IPS-18a (cell line): Measurements from ENCODE around the gene HS2ST1.

Source experiments
- H3K27ac ChIP-seq: one replicate; pipeline ENCODE4 v1.5.1; 2013; ENCODE audit warnings: low read length
- H3K27me3 ChIP-seq: one replicate; pipeline ENCODE4 v1.6.1; 2013; ENCODE audit warnings: mild to moderate bottlenecking, low read length; ENCODE audit not compliant: control insufficient read depth, insufficient read depth
- H3K36me3 ChIP-seq: one replicate; pipeline ENCODE4 v1.6.1; 2013; ENCODE audit warnings: low read depth, low read length; ENCODE audit not compliant: control insufficient read depth
- H3K4me1 ChIP-seq: one replicate; pipeline ENCODE4 v1.6.1; 2013; ENCODE audit warnings: low read depth, low read length; ENCODE audit not compliant: control insufficient read depth
- H3K4me3 ChIP-seq: one replicate; pipeline ENCODE4 v1.5.1; 2013; ENCODE audit warnings: low read length
- H3K9ac ChIP-seq: one replicate; pipeline ENCODE4 v1.6.1; 2013; ENCODE audit warnings: mild to moderate bottlenecking, low read length, moderate library complexity
- H3K9me3 ChIP-seq: one replicate; pipeline ENCODE4 v1.6.1; 2013; ENCODE audit warnings: low read depth, low read length; ENCODE audit not compliant: control insufficient read depth

The HS2ST1 gene

DNA sequence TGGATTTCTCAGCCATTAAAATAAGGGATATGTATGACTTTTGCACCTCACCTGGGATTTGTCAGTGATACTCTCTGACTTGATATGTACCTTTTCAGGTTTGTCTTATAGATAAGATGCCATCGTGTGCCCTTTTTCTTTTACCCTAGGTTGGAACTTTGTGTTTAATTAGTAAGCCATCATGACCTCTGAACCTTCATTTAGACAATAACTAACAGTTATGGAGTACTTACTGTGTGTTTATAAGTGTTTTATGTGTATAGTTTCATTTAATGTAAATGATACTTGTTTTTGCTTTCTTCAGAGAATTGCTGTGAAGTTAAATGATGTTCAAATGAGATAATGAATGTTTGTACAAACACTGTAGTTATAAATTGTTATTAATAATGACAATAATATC, 14.4 kb downstream of the HS2ST1 start:
- Histone ChIP-seq H3K4me1 (peaks cover 21% of the 10 kb centered on the region), H3K27me3 (no peaks in the 10 kb centered on the region), H3K36me3 (no peaks in the 10 kb centered on the region), H3K9me3 (peaks cover 4% of the 10 kb centered on the region), H3K4me3 (no peak overlapping the region), H3K9ac (no peak overlapping the region), H3K27ac (no peak overlapping the region)

DNA sequence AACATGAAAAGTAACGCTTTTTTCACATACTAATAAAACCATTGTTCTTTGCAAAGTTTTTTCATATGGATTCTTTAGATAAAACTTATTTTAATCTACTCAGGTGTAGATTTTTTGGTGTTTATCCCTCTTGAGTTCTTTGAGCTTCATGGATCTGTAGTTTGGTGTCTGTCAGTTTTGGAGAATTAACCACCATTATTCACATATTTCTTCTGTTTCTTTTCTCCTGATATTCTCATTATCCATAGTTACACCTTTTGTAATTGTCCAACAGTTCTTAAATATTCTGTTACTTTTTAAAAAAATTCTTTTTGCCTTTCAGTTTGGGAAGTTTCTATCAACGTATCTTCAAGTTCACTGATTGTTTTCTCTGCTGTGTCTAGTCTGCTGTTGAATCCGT, 18.6 kb downstream of the HS2ST1 start:
- Histone ChIP-seq H3K9me3 (no peaks in the 10 kb centered on the region), H3K4me3 (peak overlapping the region; percentile 23), H3K27ac (peak overlapping the region; percentile 73), H3K27me3 (no peaks in the 10 kb centered on the region), H3K4me1 (peaks cover 34% of the 10 kb centered on the region), H3K36me3 (no peaks in the 10 kb centered on the region), H3K9ac (no peak overlapping the region)

- Histone ChIP-seq H3K9me3 (no peaks in the 10 kb centered on the region), H3K36me3 (no peaks in the 10 kb centered on the region), H3K4me3 (peak overlapping the region; percentile 23), H3K9ac (peak overlapping the region; percentile 37), H3K4me1 (peaks cover 42% of the 10 kb centered on the region), H3K27me3 (no peaks in the 10 kb centered on the region), H3K27ac (peak overlapping the region; percentile 73)
Observed at GRCh38 chr1:86933562-86934377, 19.3 kb downstream of the HS2ST1 start.

DNA sequence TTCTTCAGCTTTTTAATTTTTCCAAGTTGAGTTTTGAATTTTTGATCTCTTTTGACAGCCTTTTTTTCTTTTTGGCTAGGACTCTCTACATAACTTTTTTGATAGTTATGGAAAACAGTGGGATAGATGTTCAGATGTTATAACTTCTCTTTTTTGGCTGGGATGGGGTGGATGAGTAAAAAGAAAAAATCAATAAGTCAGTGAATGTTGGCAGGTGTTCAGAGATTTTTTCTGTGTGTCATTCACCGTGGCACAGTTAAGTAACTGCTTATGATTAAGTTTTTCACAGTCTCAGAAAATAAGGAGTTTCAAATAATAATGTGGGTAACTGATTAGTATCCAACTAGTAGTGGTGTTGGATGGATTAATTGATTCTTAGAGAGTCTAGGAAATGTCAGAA, 24.0 kb downstream of the HS2ST1 start:
- H3K27ac ChIP-seq = no peak overlapping the region
- H3K4me3 ChIP-seq = peak overlapping the region; percentile 18
- H3K27me3 ChIP-seq = no peaks in the 10 kb centered on the region
- no peaks in the 10 kb centered on the region for H3K36me3 ChIP-seq
- peaks cover 32% of the 10 kb centered on the region for H3K4me1 ChIP-seq
- no peak overlapping the region for H3K9ac ChIP-seq
- no peaks in the 10 kb centered on the region for H3K9me3 ChIP-seq

DNA sequence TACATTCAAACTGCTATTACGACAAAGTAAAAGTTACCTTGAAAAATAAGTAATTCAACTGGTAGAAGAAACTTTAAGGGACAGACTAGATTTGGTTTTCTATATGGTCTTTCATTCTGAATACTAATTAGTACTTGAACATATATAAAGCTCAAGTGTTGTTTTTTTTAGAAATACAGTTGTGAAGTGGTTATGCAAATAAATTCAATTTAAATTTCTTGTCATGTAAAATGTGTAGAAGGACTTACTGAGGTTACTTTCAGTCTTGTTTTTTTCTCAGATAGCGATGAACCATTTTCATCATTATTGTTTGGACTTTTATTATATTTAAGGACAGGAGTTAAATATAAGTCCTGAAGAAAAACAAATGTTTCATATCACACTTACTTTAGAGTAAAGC, 24.4 kb downstream of the HS2ST1 start:
- H3K4me3 ChIP-seq = peak overlapping the region; percentile 18
- H3K27me3 ChIP-seq = no peaks in the 10 kb centered on the region
- no peaks in the 10 kb centered on the region for H3K36me3 ChIP-seq
- no peaks in the 10 kb centered on the region for H3K9me3 ChIP-seq
- H3K27ac ChIP-seq = no peak overlapping the region
- no peak overlapping the region for H3K9ac ChIP-seq
- peaks cover 28% of the 10 kb centered on the region for H3K4me1 ChIP-seq

DNA sequence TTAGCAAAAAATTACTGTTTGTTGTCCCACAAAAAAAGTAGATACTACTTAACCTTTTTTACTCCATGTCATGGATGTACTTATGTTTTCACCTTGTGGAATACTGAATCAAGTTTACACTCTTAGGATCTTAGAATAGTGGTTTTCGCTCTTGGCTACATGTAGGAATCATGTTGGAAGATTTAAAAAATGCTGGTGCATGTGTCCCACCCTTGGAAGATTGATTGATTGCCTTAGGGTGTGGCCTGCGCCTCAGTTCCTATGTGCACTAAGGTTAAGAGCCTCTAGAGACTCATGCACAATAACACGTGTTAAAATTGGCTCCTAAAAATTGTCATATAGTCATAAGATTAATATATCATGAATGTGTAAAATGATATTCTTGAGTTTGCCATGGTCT, 25.0 kb downstream of the HS2ST1 start:
- H3K27me3 ChIP-seq = no peaks in the 10 kb centered on the region
- H3K9me3 ChIP-seq = no peaks in the 10 kb centered on the region
- H3K4me3 ChIP-seq = no peak overlapping the region
- peak overlapping the region; percentile 30 for H3K27ac ChIP-seq
- no peaks in the 10 kb centered on the region for H3K36me3 ChIP-seq
- H3K4me1 ChIP-seq = peaks cover 23% of the 10 kb centered on the region
- H3K9ac ChIP-seq = no peak overlapping the region

GRCh38 chr1:86940599-86940998, 26.2 kb downstream of the HS2ST1 start:
- Histone ChIP-seq H3K9me3 (no peaks in the 10 kb centered on the region), H3K27ac (no peak overlapping the region), H3K36me3 (no peaks in the 10 kb centered on the region), H3K27me3 (no peaks in the 10 kb centered on the region), H3K4me3 (no peak overlapping the region), H3K9ac (no peak overlapping the region), H3K4me1 (peaks cover 17% of the 10 kb centered on the region)

DNA sequence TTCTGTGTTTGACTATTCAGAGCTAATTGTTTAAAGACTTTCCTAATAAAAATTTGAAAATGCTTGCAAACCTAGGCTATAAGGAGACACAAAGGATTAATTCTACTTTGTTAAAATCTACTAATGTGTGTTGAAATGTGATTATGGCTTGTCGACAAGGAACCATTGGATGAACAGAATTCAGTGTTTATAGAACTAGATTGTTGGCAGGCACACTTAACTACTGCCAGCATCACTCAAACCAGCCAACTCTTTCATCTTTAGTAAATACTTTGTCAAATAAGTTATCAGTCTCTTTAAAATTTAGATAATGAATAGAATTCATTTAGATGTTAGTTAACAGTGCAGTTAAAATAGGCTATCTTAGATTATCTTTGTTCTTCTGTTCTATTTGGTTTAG, 27.6 kb downstream of the HS2ST1 start:
- H3K9ac ChIP-seq = no peak overlapping the region

DNA sequence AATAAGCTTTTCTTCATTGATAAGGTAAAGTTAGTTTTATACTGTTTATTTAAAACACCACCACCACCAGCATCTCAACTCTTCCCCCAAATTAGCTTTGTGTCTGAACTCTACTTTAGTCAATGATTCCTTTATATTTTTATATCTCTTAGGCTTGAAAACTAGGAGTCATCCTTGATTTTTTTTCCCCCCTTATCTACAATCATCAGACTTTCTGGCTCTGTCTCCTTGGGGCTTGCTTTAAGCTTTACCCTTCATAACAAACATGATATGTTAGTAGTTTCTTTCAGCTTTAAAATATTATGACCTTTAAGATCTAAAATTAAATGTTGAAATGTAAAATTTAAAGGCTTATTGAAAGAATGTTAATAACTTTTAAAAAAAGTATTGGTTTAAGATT, 28.3 kb downstream of the HS2ST1 start:
- H3K4me1 ChIP-seq = peaks cover 17% of the 10 kb centered on the region
- no peaks in the 10 kb centered on the region for H3K36me3 ChIP-seq
- H3K9me3 ChIP-seq = no peaks in the 10 kb centered on the region
- no peak overlapping the region for H3K27ac ChIP-seq
- H3K9ac ChIP-seq = no peak overlapping the region
- H3K4me3 ChIP-seq = no peak overlapping the region
- H3K27me3 ChIP-seq = no peaks in the 10 kb centered on the region

More for the DNA sequence above, 27.6 kb downstream of the HS2ST1 start:
- no peak overlapping the region for H3K27ac ChIP-seq
- no peaks in the 10 kb centered on the region for H3K9me3 ChIP-seq
- H3K4me3 ChIP-seq = no peak overlapping the region
- no peaks in the 10 kb centered on the region for H3K36me3 ChIP-seq
- no peaks in the 10 kb centered on the region for H3K27me3 ChIP-seq
- peaks cover 17% of the 10 kb centered on the region for H3K4me1 ChIP-seq

GRCh38 chr1:86948212-86948611, 33.8 kb downstream of the HS2ST1 start:
- Histone ChIP-seq H3K4me1 (no peaks in the 10 kb centered on the region), H3K27ac (no peak overlapping the region), H3K9ac (no peak overlapping the region), H3K4me3 (no peak overlapping the region), H3K27me3 (no peaks in the 10 kb centered on the region), H3K36me3 (no peaks in the 10 kb centered on the region), H3K9me3 (no peaks in the 10 kb centered on the region)

DNA sequence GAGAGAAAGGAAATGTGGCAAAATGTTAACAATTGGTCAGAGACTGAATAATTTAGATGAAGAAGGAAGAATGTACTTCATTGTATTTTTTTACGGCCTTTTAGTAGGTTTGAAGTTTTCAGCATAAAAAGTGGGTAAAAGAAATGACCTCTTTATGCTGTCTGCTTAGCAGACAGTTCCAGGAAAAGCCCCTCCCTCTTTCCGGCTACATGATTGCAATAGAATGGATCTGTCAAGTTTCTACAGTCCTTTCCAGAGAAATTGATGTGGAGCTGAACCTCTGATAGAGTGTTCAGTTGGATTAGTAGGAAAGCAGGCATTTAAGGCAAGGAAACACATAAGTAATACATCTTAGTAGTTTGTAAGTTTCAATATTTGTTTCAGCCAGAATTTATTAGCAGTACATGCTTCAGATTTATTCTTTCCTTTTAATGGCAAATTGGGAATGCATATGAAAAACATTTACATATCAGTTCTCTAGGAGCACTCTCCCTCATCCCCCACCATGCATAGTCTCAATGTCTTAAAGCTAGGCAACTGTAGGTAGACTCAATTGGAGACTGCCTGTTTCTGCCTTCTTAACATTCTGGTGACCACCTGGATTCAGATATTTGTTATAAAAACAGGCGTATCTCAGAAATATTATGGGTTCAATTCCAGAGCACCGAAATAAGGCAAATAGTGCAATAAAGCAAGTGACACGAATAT, 36.4 kb downstream of the HS2ST1 start:
- no peak overlapping the region for H3K9ac ChIP-seq
- no peaks in the 10 kb centered on the region for H3K4me1 ChIP-seq
- H3K4me3 ChIP-seq = no peak overlapping the region
- H3K9me3 ChIP-seq = no peaks in the 10 kb centered on the region
- no peaks in the 10 kb centered on the region for H3K27me3 ChIP-seq
- no peaks in the 10 kb centered on the region for H3K36me3 ChIP-seq
- H3K27ac ChIP-seq = no peak overlapping the region

- no peaks in the 10 kb centered on the region for H3K27me3 ChIP-seq
- H3K4me1 ChIP-seq = no peaks in the 10 kb centered on the region
- H3K36me3 ChIP-seq = no peaks in the 10 kb centered on the region
- no peak overlapping the region for H3K27ac ChIP-seq
- no peak overlapping the region for H3K9ac ChIP-seq
- H3K9me3 ChIP-seq = no peaks in the 10 kb centered on the region
- no peak overlapping the region for H3K4me3 ChIP-seq
Observed at GRCh38 chr1:86951430-86951829, 37.0 kb downstream of the HS2ST1 start.
